Dedifferentiated amniotic fluid mesenchymal stem cell (primary cell): ENCODE measurements around the gene CNDP1.
"Not testable (repeated sequence)": the region's sequence is repeated elsewhere in the genome, so short reads cannot be mapped to it uniquely, and the experiment has no call there.

Experiments
- DNase-seq: peaks from one replicate; pipeline ENCODE4 v3.0.0-alpha.2; 2016; ENCODE audit errors: extremely low spot score

CNDP1 gene

DNA sequence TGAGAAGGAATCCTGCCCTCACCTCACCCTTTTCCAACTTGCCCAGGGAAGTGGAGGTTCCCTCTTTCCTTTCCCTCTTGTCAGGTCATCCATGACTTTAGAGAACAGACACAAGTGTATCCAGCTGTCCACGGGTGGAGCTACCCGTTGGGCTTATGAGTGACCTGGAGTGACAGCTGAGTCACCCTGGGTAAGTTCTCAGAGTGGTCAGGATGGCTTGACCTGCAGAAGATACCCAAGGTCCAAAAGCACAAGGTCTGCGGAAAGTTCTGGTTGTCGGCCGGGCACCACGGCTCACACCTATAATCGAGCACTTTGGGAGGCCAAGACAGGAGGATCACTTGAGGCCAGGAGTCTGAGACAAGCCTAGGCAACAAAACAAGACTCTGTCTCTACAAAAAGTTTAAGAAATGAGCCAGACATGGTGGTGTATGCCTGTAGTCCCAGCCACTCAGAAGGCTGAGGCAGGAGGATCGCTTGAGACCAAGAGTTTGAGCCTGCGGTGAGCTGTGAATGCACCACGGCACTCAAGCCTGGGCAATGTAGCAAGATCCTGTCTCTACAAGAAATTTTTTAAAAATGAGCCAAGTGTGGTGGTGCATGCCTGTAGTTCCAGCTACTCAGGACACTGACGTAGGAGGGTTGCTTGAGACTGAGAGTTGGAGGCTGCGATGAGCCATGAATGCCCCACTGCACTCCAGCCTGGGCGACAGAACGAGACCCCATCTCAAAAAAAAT is 14.0 kb upstream of the CNDP1 start:
- DNase-seq, result no peak

- no peak for DNase-seq
Measured at GRCh38 chr18:74521068-74521725, 13.1 kb upstream of the CNDP1 start.

DNA sequence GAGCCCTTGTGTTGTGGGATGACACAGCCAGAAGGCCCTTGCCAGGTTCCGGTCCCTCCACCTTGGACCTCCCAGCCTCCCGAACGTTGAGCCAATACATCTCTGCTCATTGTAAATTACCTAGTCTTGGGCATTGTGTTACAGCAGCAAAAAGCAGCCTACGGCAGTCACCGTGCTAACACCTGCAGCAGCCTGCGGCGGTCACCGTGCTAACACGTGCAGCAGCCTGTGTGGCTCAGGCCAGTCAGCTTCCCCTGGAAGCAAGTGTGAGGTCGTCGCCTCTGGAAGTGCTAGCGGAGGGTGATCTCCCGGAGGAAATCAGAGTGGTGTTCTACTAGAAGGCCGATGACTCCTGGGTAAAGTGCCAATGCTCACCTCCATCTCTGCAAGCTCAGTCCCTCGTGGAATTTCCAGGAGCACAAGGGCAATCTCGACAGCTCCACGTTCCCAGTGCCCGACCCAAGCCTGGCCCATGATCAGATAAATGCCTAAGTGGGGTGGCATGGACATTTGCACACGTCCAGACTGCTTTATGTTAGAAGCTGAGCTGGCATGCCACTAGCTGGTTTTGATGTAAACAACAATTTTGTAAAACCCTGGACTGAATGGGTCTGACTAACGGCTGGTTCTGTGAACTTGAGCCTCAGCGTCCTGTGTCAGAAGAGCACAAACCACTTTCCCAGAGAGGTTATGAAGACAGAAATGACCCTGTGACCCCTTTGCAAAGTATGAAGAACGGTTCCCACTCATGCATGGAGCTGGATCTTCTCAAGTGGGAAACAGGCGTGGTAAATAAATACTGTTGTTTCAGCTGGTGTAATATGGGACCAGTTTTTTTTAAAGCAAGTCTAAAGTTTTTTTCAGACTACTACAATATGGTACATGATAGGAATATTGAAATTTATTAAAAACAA is 11.4 kb upstream of the CNDP1 start:
- DNase-seq, result no peak

DNA sequence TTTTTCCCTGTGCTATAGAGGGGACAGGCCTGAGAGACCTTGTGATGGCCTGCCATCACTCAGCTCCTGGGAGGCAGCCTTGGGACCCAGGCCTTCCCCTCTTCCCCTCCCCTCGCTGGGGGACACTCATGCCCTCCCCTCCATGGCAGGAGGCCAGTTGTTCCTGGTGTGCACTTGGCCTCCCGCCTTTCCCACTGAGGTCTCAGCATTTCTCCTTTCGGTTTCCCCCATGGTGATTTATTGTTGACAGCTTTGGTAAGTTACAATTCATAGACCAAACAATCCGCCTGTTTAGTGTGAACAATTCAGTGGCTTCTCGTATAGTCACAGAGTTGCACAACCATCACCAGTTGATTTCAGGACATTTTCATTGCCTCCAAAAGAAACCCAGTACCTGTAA is 10.2 kb upstream of the CNDP1 start:
- DNase-seq, result no peak

DNA sequence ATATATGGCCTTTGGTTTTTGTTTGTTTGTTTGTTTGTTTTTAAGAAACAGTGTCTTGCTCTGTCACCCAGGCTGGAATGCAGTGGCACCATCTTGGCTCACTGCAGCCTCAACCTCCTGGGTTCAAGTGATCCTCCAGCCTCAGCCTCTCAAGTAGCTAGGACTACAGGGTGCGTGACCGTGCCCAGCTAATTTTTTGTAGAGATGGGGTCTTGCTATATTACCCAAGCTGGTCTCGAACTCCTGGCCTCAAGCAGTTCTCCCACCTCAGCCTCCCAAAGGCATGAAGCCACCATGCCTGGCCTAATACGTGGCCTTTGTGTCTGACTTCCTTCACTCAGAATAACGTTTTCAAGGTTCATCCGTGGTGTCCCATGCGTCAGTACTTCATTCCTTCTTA is 9.4 kb upstream of the CNDP1 start:
- not testable (repeated sequence) for DNase-seq

DNA sequence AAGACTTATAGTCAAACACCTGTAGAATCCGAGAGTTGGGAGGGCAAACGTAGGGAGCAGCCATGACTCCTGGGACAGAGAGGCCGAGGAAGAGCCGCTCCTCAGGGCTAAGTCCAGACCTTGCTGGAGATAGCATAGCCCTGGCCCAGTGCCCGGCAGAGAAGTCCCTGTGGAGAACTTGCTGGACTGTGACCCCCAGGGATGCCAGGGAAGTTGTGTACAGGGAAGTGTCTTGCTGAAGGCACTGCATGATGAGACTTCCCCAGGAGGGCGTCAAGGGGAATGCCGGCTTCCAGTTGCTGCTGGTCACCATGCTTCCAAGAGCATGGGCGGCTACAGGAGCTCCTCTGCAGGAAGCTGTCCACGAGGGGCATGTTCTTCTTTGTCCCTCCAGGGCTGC is 8.6 kb upstream of the CNDP1 start:
- DNase-seq, result no peak

- no peak for DNase-seq
Measured at GRCh38 chr18:74526488-74526887, 7.8 kb upstream of the CNDP1 start.

DNA sequence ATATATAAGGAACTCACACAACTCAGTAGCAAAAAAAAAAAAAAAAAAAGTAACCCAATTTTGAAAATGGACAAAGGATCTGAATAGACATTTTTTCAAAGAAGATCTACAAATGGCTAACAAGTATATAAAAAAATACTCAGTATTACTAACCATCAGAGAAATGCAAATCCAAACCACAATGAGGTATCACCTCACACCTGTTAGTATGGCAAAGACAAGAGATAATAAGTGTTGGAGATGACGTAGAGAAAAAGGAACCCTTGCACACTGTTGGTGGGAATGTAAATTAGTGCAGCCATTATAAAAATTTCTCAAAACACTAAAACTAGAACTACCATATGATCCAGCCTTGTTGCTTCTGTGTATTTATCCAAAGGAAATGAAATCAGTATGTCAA is 5.8 kb upstream of the CNDP1 start:
- DNase-seq, result no peak

DNA sequence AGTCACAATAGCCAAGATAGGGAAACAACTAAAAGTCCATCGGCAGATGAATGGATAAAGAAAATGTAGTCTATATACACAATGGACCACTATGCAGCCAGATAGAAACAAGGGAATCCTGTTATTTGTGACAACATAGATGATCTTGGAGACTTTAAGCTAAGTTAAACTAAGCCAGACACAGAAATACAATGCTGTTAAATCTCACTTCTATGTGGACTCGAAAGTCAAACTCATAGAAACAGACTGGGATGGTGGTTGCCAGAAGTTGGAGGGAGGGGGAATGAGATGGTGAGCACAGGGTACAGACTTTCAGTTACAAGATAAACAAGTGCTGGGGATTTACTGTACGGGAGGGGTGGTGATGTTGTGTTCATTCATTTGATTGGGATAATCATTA is 5.4 kb upstream of the CNDP1 start:
- no peak for DNase-seq

DNA sequence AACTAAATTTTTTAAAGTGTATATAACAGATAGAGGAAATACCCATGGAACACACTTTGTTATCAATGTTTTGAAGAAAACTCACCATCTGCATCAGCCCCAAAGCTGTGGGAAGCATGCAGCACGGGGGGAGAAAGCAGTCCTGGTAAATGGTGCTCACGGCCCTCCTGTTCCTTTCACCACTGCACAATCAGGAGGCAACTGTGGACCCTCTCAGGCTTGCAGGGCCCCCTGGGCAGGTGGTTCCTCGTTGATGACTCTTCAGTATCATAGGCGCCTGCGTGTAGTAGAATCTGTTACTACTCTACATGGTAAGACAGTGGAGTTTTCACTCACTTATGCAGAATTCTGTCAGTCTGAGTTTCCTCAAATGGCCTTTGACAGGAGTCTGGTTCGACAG is 4.9 kb upstream of the CNDP1 start:
- DNase-seq, result no peak

DNA sequence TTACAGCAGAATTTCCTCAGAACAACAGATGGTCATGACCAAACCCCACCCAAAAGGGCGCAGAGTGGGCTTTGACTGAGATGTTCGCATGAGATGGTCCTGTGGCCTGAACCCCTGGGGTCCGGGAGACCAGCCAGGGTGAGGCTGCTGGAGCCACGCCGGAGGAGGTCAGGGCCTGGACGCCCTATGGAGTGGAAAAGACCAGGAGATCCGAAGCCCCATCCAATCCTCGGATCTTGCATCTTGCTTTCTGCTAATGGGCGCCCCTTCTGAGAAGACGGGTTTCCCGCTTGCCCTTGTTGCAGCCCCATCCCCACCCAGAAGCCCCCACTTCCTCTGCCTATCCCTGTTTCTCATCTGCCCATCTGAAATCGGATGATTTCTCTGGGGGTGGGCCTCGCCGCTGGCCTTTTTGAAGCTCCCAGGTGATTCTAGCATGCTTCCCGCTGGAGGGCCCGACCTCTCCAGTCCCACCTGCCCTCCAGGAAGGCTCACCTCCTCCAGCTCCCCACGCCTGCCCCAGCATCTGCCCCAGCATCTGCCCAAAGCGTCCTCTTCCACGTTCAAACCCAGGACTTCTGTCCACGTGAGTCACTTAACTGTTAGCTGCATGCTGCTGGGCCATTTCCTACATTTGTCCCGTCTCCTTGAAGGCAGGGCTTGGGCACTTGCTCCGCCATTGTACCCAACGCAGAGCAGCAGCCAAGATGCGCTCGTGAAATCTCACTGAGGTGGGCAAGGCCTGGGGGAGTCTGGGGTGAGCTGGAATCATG is 4.3 kb upstream of the CNDP1 start:
- no peak for DNase-seq

DNA sequence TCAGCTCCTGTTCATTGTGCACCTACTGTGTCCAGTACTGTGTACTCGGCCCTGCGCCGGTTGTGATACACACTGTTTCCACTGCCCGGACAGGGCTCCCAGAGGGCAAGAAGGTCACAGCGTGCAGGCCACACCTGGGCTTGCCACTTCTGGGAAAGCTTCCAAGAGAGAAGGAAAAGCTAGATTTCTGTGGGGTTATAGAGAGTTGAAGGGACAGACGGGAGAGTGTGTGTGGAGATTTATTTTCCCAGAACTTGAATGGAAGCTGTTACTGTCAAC is 3.8 kb upstream of the CNDP1 start:
- DNase-seq, result no peak

DNA sequence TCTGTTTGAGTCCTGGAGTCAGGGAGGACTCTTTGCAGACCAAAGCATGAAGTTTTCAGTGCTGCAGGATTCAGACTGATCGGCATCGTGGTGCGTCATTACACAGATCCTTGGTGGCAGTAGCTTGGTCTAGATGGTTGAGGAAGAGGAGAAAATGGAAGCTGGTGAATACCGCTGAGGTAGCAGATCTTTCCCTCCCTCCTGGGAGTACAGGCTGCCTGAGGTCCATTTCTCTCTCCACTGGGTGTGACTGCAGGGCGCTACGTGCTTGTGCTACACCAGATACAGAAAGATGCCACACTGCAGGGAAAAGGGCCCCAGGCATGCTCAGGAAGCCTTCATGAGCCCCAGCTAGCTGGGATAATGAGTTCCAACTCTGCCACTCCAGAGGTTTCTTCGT is 3.3 kb upstream of the CNDP1 start:
- no peak for DNase-seq

- no peak for DNase-seq
Measured at GRCh38 chr18:74532511-74533025, 1.7 kb upstream of the CNDP1 start.

DNA sequence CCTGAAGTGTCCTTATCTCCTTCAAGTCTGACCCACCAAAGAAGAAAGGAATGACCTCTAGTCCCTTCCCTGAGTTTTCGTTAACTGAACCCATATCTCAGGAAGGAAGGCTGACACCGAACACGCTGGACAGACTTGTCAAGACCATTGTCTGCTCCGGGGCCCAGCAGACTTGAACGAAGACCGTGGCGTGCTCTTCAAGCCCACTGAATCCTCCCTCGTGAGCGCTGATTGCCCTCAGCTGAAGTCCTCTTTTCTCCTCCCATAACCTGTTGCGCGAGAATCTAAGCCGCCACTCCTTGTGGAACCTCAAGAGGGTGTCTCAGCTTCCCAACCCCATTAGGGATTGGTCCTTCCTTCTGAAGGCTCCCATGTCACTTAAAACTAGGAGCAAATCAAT is 634 bp upstream of the CNDP1 start:
- DNase-seq, result no peak

GRCh38 chr18:74534981-74535649 is 815 bp downstream of the CNDP1 start:
- no peak for DNase-seq

GRCh38 chr18:74539289-74539688 is 5.0 kb downstream of the CNDP1 start:
- no peak for DNase-seq

GRCh38 chr18:74540652-74541421 is 6.5 kb downstream of the CNDP1 start:
- DNase-seq, result no peak

- DNase-seq, result no peak
Measured at GRCh38 chr18:74541703-74542555, 7.6 kb downstream of the CNDP1 start.

- DNase-seq, result no peak
Measured at GRCh38 chr18:74544898-74545297, 10.6 kb downstream of the CNDP1 start.
